Neuronal stem cell (in vitro differentiated cells): ENCODE data around the gene TSPAN1.

ENCODE experiments used
- DNase-seq: peaks from one replicate; pipeline ENCODE4 v3.0.0-alpha.2; 2013; ENCODE audit warnings: low spot score
- H2AFZ ChIP-seq: one replicate; pipeline ENCODE4 v1.6.1; 2013; ENCODE audit warnings: mild to moderate bottlenecking, low read length, inconsistent platforms
- H2AK5ac ChIP-seq: 2 replicates; pipeline ENCODE4 v1.6.1; 2013; ENCODE audit warnings: low read depth, mild to moderate bottlenecking, inconsistent platforms, low read length, moderate library complexity, mixed read lengths
- H2BK120ac ChIP-seq: 2 replicates; pipeline ENCODE4 v1.6.1; 2013; ENCODE audit warnings: low read depth, mild to moderate bottlenecking, inconsistent platforms, low read length, moderate library complexity, mixed read lengths
- H2BK12ac ChIP-seq: one replicate; pipeline ENCODE4 v1.6.1; 2013; ENCODE audit warnings: low read length, inconsistent platforms
- H2BK15ac ChIP-seq: 2 replicates; pipeline ENCODE4 v1.6.1; 2013; ENCODE audit warnings: mild to moderate bottlenecking, low read length, inconsistent platforms, mixed read lengths
- H2BK5ac ChIP-seq: one replicate; pipeline ENCODE4 v1.6.1; 2013; ENCODE audit warnings: inconsistent platforms, mild to moderate bottlenecking, low read length, moderate library complexity
- H3K14ac ChIP-seq: one replicate; pipeline ENCODE4 v1.6.1; 2013; ENCODE audit warnings: low read length, inconsistent platforms
- H3K18ac ChIP-seq: 2 replicates; pipeline ENCODE4 v1.6.1; 2013; ENCODE audit warnings: low read length, inconsistent platforms
- H3K23ac ChIP-seq: 2 replicates; pipeline ENCODE4 v1.6.1; 2013; ENCODE audit warnings: low read depth, mild to moderate bottlenecking, mixed read lengths, low read length, inconsistent platforms; ENCODE audit not compliant: poor library complexity
- H3K27ac ChIP-seq: replicated peaks from 3 replicates; pipeline ENCODE4 v1.5.1; 2013; ENCODE audit warnings: low read length, inconsistent platforms
- H3K27me3 ChIP-seq, 3 experiments: 2 replicates each; pipeline ENCODE4 v1.6.1; 2013; ENCODE audit warnings: low read length in 3 of 3, mild to moderate bottlenecking in 2 of 3, inconsistent platforms in 1 of 3, low read depth in 1 of 3, mixed read lengths in 1 of 3, moderate library complexity in 1 of 3; ENCODE audit not compliant: control insufficient read depth in 3 of 3, insufficient read depth in 3 of 3
- H3K36me3 ChIP-seq, 2 donors: replicated peaks in 1 of 2; 2 replicates each; pipeline ENCODE4 v1.6.1; 2013; ENCODE audit warnings: low read length in 2 of 2; ENCODE audit not compliant: control insufficient read depth in 2 of 2, insufficient read depth in 2 of 2
- H3K4ac ChIP-seq: 2 replicates; pipeline ENCODE4 v1.6.1; 2013; ENCODE audit warnings: inconsistent platforms, mild to moderate bottlenecking, low read length, moderate library complexity
- H3K4me1 ChIP-seq, 2 donors: 1 replicate in 1 of 2; 2 replicates in 1 of 2; pipeline ENCODE4 v1.6.1; 2013; ENCODE audit warnings: low read length in 2 of 2, low read depth in 1 of 2; ENCODE audit not compliant: control insufficient read depth in 2 of 2, insufficient read depth in 1 of 2
- H3K4me2 ChIP-seq: one replicate; pipeline ENCODE4 v1.6.1; 2013; ENCODE audit warnings: mild to moderate bottlenecking, low read length, inconsistent platforms; ENCODE audit not compliant: insufficient read depth, poor library complexity, severe bottlenecking
- H3K4me3 ChIP-seq, 2 donors: 2 replicates each; pipeline ENCODE4 v1.5.1; 2013; ENCODE audit warnings: low read length in 2 of 2, mild to moderate bottlenecking in 2 of 2, inconsistent platforms in 1 of 2, moderate library complexity in 1 of 2
- H3K79me1 ChIP-seq: one replicate; pipeline ENCODE4 v1.6.1; 2013; ENCODE audit warnings: low read depth, mild to moderate bottlenecking, inconsistent platforms, low read length, moderate library complexity
- H3K9ac ChIP-seq: one replicate; pipeline ENCODE4 v1.6.1; 2013; ENCODE audit warnings: mild to moderate bottlenecking, low read depth, low read length, inconsistent platforms; ENCODE audit not compliant: poor library complexity
- H3K9me3 ChIP-seq, 2 donors: replicated peaks in 1 of 2; 2 replicates each; pipeline versions ENCODE3 to v1.6.1; 2013; ENCODE audit warnings: low read length in 2 of 2, mild to moderate bottlenecking in 2 of 2, inconsistent platforms in 1 of 2, low read depth in 1 of 2, mixed read lengths in 1 of 2, moderate library complexity in 1 of 2; ENCODE audit not compliant: control insufficient read depth in 2 of 2, insufficient read depth in 1 of 2
- H4K8ac ChIP-seq: one replicate; pipeline ENCODE4 v1.6.1; 2013; ENCODE audit warnings: low read depth, mild to moderate bottlenecking, inconsistent platforms, low read length, moderate library complexity
- H4K91ac ChIP-seq: one replicate; pipeline ENCODE4 v1.6.1; 2013; ENCODE audit warnings: low read length, low read depth, mild to moderate bottlenecking, inconsistent platforms; ENCODE audit not compliant: poor library complexity
- WGBS, 2 donors: extraction: QIAGEN DNeasy Blood & Tissue Kit; methylation state at CpG; one replicate each; pipeline ENCODE4 v1.1.7; 2013; ENCODE audit warnings: missing lambda C conversion rate in 2 of 2, mixed read lengths in 1 of 2; ENCODE audit not compliant: insufficient read length in 2 of 2, insufficient replicate concordance in 1 of 2; ENCODE audit errors: extremely low coverage in 2 of 2; 5-methylcytosine and 5-hydroxymethylcytosine counted together

TSPAN1 gene

DNA sequence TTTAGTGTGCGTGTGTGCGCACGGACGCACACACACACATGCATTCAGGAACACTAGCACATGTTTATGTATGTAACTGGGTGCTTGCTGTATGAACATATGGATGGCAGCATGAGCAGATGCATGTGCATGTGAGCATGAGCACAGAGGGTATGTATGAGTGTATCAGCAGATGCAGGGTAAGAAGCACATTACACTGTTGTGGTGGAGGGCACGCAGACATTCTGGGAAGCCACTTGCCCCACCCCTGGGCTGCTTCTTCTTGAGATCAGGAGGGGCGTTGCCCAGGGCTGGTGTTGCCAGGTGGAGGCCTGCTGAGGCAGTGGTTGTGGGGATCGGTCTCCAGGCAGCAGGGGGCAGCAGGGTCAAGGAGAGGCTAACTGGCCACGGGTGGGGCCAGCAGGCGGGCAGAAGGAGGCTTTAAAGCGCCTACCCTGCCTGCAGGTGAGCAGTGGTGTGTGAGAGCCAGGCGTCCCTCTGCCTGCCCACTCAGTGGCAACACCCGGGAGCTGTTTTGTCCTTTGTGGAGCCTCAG, 5.3 kb downstream of the TSPAN1 start:
- H2AFZ ChIP-seq: no peak overlapping the region
- H3K4me2 ChIP-seq: no peak overlapping the region
- no peak overlapping the region for H2BK12ac ChIP-seq
- H2AK5ac ChIP-seq: peak overlapping the region; percentile 30
- no peaks in the 10 kb centered on the region for H3K36me3 ChIP-seq
- WGBS, 2 donors: no CpG with 5 or more reads among the region's 12 CpGs
- no peak overlapping the region for H4K8ac ChIP-seq
- no peak overlapping the region for H2BK5ac ChIP-seq
- no peak overlapping the region for H3K14ac ChIP-seq
- H3K4me1 ChIP-seq: peaks cover 2 to 10% of the 10 kb centered on the region in 2 donors
- H3K27ac ChIP-seq: no peak overlapping the region
- no peak overlapping the region for H2BK15ac ChIP-seq
- H3K27me3 ChIP-seq: no peaks in the 10 kb centered on the region
- H3K23ac ChIP-seq: no peak overlapping the region
- H2BK120ac ChIP-seq: no peak overlapping the region
- no peak for DNase-seq
- H4K91ac ChIP-seq: no peak overlapping the region
- H3K9ac ChIP-seq: no peak overlapping the region
- H3K18ac ChIP-seq: no peak overlapping the region
- no peaks in the 10 kb centered on the region for H3K79me1 ChIP-seq
- no peaks in the 10 kb centered on the region for H3K9me3 ChIP-seq
- no peak overlapping the region for H3K4ac ChIP-seq
- H3K4me3 ChIP-seq: no peak overlapping the region

DNA sequence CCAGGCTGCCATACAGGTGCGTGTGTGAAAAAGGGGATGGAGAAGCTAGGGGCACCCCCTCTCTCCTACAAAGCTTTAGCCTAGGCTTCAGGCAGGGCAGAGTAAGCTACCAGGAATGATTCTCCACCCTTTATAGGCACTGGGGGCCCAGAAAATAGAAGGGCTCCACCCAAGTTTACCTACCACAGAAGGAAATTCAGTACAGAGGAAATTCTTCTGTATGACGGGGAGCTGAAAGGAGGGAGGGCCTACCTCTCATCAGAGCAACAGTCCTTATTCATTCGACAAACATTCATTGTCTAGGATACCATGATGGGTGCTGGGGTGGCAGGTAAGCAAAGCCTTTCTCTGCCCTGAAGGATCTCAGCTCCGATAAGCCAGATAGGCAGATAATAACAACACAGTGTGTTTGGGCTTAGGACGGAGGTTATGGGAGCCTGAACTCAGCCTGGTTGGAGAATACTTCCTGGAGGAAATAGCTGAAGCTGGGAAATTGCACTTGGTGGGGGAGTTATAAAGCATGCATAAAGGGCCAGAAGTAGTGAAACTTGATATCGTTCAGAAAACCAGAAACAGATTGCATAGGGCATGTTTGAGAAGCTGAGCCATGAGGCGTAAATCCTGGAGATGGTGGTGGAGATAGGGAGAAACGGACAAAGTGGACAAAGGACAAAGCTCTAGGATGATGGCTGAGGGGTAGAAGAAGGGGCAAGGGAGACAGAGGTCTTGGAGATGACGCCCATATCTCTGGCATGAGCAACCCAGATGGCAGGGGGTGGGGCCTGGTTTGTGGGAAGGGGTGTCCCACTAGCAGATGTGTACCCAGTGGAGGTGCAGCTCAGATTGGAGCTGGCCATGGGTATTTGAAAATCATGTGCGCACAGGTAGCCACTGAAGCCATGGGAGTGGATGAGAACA, 6.7 kb downstream of the TSPAN1 start:
- Histone ChIP-seq H2AK5ac (peak overlapping the region; percentile 51), H3K4me2 (no peak overlapping the region), H3K79me1 (no peaks in the 10 kb centered on the region), H2BK5ac (no peak overlapping the region), H3K18ac (no peak overlapping the region), H3K4me3 (no peak overlapping the region), H3K23ac (no peak overlapping the region), H2AFZ (peak overlapping the region; percentile 3), H4K8ac (no peak overlapping the region), H3K27ac (no peak overlapping the region), H3K14ac (no peak overlapping the region), H3K36me3 (no peaks in the 10 kb centered on the region), H3K4ac (no peak overlapping the region), H3K9ac (no peak overlapping the region), H2BK12ac (no peak overlapping the region), H3K9me3 (no peaks in the 10 kb centered on the region), H4K91ac (no peak overlapping the region), H2BK15ac (no peak overlapping the region), H3K4me1 (peaks cover 2 to 10% of the 10 kb centered on the region in 2 donors), H2BK120ac (no peak overlapping the region), H3K27me3 (no peaks in the 10 kb centered on the region)
- no CpG with 5 or more reads among the region's 10 CpGs for WGBS, 2 donors
- no peak for DNase-seq

DNA sequence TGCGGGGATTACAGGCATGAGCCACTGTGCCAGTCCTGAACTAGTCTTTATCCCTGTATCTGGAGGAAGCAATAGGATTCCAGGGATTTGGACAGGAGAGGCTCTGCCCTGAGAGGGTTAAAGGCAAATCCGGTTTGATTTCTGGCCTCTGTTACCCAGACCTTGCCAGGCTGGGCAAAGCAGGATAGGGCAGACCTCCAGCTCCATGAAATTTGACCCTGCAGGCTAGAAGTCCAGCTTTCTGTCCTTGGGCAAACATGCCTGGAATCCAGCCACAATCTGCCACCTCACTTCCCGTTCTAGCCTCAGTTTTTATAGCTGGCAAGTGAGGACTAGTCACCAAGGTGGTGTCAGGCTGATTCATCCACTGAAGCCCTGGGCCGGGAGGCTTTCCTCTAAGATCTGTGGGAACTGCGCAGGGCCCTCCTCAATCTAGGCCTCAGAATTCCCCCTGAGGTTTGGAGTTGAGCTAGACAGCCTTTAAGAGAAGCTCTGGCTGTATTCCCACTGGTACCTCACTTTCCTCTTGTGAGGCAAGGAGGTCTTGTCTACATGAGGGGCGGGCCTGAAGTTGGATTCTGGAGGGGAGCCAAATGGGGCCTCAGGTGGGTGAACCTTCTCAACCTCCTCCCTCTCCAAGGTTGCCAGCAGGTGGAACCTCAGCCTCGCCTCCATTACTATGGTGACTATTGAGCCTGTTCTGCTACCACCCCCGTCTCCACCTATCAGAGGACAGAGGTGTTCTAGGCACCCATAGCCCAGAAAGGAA, 8.4 kb downstream of the TSPAN1 start:
- Histone ChIP-seq H3K9ac (no peak overlapping the region), H3K4me1 (peaks cover 2 to 10% of the 10 kb centered on the region in 2 donors), H2BK12ac (no peak overlapping the region), H3K23ac (no peak overlapping the region), H3K27ac (no peak overlapping the region), H3K4me3 (no peak overlapping the region), H2BK5ac (no peak overlapping the region), H2AK5ac (no peak overlapping the region), H2BK120ac (no peak overlapping the region), H4K8ac (no peak overlapping the region), H3K36me3 (peaks cover 2 to 13% of the 10 kb centered on the region in 2 donors), H3K9me3 (no peaks in the 10 kb centered on the region), H3K27me3 (no peaks in the 10 kb centered on the region), H3K4ac (no peak overlapping the region), H3K4me2 (no peak overlapping the region), H3K18ac (no peak overlapping the region), H3K79me1 (peaks cover 2% of the 10 kb centered on the region), H2BK15ac (no peak overlapping the region), H2AFZ (peak overlapping the region; percentile 43), H3K14ac (no peak overlapping the region), H4K91ac (no peak overlapping the region)
- no CpG with 5 or more reads among the region's 8 CpGs for WGBS, 2 donors
- no peak for DNase-seq
